Measurements from ENCODE around the gene PUM2. TPM values are rescaled to one million over a fixed set of nuclear protein-coding genes. Genes with fewer than 3 reads are reported as not detected.
A peak's percentile ranks its signal among the peaks of the same experiment; 100 is the strongest.

PUM2 gene
- total and polyA plus RNA-seq, 2 of the 13 experiments (the other 11 are each of a cell fraction or from before 2014, with no cell fraction given), result 69.6 to 69.8 TPM

DNA sequence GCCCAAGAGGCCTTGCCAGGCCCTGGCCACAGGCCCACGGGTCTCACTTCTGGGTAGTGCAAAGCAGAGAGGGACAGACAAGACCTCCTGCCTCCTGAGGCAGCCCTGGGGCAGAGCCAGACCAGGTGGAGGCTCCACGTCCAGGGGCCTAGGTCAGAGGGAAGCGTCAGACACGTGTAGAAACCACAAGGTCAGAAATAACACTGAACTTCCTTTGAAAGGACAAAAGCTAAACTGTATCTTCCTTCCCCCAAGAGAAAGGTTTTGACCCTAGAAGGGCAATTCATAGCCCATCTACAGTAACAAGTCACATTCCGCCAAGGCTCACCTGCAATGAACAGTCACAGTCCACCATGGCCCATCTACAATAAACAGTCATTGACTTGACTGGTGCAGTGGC is 143.6 kb downstream of the PUM2 start (continued):
- TF ChIP-seq, protein P1, sequence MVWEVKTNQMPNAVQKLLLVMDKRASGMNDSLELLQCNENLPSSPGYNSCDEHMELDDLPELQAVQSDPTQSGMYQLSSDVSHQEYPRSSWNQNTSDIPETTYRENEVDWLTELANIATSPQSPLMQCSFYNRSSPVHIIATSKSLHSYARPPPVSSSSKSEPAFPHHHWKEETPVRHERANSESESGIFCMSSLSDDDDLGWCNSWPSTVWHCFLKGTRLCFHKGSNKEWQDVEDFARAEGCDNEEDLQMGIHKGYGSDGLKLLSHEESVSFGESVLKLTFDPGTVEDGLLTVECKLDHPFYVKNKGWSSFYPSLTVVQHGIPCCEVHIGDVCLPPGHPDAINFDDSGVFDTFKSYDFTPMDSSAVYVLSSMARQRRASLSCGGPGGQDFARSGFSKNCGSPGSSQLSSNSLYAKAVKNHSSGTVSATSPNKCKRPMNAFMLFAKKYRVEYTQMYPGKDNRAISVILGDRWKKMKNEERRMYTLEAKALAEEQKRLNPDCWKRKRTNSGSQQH (CRISPR knock-in tag; IDR thresholded peaks at IDR 0.05; ENCODE audit: low read depth), result 0 out of 2 replicates have a peak, but pooled peaks have one; percentile 55
- TF ChIP-seq, protein P2, sequence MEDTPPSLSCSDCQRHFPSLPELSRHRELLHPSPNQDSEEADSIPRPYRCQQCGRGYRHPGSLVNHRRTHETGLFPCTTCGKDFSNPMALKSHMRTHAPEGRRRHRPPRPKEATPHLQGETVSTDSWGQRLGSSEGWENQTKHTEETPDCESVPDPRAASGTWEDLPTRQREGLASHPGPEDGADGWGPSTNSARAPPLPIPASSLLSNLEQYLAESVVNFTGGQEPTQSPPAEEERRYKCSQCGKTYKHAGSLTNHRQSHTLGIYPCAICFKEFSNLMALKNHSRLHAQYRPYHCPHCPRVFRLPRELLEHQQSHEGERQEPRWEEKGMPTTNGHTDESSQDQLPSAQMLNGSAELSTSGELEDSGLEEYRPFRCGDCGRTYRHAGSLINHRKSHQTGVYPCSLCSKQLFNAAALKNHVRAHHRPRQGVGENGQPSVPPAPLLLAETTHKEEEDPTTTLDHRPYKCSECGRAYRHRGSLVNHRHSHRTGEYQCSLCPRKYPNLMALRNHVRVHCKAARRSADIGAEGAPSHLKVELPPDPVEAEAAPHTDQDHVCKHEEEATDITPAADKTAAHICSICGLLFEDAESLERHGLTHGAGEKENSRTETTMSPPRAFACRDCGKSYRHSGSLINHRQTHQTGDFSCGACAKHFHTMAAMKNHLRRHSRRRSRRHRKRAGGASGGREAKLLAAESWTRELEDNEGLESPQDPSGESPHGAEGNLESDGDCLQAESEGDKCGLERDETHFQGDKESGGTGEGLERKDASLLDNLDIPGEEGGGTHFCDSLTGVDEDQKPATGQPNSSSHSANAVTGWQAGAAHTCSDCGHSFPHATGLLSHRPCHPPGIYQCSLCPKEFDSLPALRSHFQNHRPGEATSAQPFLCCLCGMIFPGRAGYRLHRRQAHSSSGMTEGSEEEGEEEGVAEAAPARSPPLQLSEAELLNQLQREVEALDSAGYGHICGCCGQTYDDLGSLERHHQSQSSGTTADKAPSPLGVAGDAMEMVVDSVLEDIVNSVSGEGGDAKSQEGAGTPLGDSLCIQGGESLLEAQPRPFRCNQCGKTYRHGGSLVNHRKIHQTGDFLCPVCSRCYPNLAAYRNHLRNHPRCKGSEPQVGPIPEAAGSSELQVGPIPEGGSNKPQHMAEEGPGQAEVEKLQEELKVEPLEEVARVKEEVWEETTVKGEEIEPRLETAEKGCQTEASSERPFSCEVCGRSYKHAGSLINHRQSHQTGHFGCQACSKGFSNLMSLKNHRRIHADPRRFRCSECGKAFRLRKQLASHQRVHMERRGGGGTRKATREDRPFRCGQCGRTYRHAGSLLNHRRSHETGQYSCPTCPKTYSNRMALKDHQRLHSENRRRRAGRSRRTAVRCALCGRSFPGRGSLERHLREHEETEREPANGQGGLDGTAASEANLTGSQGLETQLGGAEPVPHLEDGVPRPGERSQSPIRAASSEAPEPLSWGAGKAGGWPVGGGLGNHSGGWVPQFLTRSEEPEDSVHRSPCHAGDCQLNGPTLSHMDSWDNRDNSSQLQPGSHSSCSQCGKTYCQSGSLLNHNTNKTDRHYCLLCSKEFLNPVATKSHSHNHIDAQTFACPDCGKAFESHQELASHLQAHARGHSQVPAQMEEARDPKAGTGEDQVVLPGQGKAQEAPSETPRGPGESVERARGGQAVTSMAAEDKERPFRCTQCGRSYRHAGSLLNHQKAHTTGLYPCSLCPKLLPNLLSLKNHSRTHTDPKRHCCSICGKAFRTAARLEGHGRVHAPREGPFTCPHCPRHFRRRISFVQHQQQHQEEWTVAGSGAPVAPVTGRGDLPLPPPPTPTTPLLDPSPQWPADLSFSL (CRISPR knock-in tag; IDR thresholded peaks at IDR 0.05), result no peak
- TF ChIP-seq, protein P3, sequence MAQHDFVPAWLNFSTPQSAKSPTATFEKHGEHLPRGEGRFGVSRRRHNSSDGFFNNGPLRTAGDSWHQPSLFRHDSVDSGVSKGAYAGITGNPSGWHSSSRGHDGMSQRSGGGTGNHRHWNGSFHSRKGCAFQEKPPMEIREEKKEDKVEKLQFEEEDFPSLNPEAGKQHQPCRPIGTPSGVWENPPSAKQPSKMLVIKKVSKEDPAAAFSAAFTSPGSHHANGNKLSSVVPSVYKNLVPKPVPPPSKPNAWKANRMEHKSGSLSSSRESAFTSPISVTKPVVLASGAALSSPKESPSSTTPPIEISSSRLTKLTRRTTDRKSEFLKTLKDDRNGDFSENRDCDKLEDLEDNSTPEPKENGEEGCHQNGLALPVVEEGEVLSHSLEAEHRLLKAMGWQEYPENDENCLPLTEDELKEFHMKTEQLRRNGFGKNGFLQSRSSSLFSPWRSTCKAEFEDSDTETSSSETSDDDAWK (CRISPR knock-in tag; IDR thresholded peaks at IDR 0.05), result no peak
- TF ChIP-seq, protein P4, sequence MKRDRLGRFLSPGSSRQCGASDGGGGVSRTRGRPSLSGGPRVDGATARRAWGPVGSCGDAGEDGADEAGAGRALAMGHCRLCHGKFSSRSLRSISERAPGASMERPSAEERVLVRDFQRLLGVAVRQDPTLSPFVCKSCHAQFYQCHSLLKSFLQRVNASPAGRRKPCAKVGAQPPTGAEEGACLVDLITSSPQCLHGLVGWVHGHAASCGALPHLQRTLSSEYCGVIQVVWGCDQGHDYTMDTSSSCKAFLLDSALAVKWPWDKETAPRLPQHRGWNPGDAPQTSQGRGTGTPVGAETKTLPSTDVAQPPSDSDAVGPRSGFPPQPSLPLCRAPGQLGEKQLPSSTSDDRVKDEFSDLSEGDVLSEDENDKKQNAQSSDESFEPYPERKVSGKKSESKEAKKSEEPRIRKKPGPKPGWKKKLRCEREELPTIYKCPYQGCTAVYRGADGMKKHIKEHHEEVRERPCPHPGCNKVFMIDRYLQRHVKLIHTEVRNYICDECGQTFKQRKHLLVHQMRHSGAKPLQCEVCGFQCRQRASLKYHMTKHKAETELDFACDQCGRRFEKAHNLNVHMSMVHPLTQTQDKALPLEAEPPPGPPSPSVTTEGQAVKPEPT (CRISPR knock-in tag; IDR thresholded peaks at IDR 0.05; ENCODE audit: low read depth), result no peak
- TF ChIP-seq ZNF558 (CRISPR knock-in tag; IDR thresholded peaks at IDR 0.05; ENCODE audit: borderline replicate concordance), result no peak
- no peak for TF ChIP-seq ARID2 (CRISPR knock-in tag; IDR thresholded peaks at IDR 0.05; ENCODE audit: borderline replicate concordance)
- TF ChIP-seq, protein P5, sequence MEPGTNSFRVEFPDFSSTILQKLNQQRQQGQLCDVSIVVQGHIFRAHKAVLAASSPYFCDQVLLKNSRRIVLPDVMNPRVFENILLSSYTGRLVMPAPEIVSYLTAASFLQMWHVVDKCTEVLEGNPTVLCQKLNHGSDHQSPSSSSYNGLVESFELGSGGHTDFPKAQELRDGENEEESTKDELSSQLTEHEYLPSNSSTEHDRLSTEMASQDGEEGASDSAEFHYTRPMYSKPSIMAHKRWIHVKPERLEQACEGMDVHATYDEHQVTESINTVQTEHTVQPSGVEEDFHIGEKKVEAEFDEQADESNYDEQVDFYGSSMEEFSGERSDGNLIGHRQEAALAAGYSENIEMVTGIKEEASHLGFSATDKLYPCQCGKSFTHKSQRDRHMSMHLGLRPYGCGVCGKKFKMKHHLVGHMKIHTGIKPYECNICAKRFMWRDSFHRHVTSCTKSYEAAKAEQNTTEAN (CRISPR knock-in tag; conservative IDR thresholded peaks at IDR 0.05), result no peak
